ENCODE measurements around the gene MS4A6E. TPM values are rescaled to one million over a fixed set of nuclear protein-coding genes. Genes with fewer than 3 reads are reported as not detected.
A peak's percentile ranks its signal among the peaks of the same experiment; 100 is the strongest.
"Not testable (repeated sequence)": the region's sequence is repeated elsewhere in the genome, so short reads cannot be mapped to it uniquely, and the experiment has no call there.

MS4A6E gene
- 1 to 10 TPM in 1 of 4 donors, not detected in 3; 1.2 TPM for total RNA-seq
- under 1 TPM in 1 of 3 donors, not detected in 2; 0.23 TPM for polyA plus RNA-seq

GRCh38 chr11:60326955-60327354, at the start of gene MS4A6E:
Gene MS4A6E, plus strand, starts transcription at chr11:60327255. Its CDS starts 7,641 bp downstream, at chr11:60334896.
- Histone ChIP-seq H3K27ac (no peak within 1 kb of the TSS), H3K36me3 (no peaks in the 10 kb centered on the region), H3K4me3 (no peak within 1 kb of the TSS), H3K27me3 (no peaks in the 10 kb centered on the region), H3K9me3 (peaks cover 0 to 2% (median 0%) of the 10 kb centered on the region in 4 donors), H3K4me1 (no peaks in the 10 kb centered on the region)
- 0 to 75% methylated on average over 1 of the region's 1 CpG for WGBS, 2 donors
- DNase-seq, result no peak
- intact Hi-C loops (cut with DNase I), result no loop called here
- no peak for TF ChIP-seq POLR2AphosphoS5 (IDR thresholded peaks at IDR 0.05)
- TF ChIP-seq EP300 (IDR thresholded peaks at IDR 0.05), result no peak
- no peak for TF ChIP-seq CTCF (IDR thresholded peaks at IDR 0.05)

- DNase-seq, result no peak
- no peak for TF ChIP-seq CTCF (IDR thresholded peaks at IDR 0.05)
- TF ChIP-seq POLR2AphosphoS5 (IDR thresholded peaks at IDR 0.05), result peak in 3 of 4 donors; percentile 30 to 48 (median 35)
- no peak for TF ChIP-seq POLR2A (IDR thresholded peaks at IDR 0.05)
- TF ChIP-seq EP300 (IDR thresholded peaks at IDR 0.05), result no peak
- H3K36me3 ChIP-seq, result no peaks in the 10 kb centered on the region
- peak within 1 kb of the TSS in 3 of 4 donors; percentile 0 to 31 (median 31) for H3K4me3 ChIP-seq
- no peaks in the 10 kb centered on the region for H3K27me3 ChIP-seq
- no peaks in the 10 kb centered on the region for H3K4me1 ChIP-seq
- H3K27ac ChIP-seq, result peak within 1 kb of the TSS in 3 of 4 donors; percentile 14 to 55 (median 50)
- no peaks in the 10 kb centered on the region for H3K9me3 ChIP-seq
- intact Hi-C loops (cut with DNase I), result no loop called here
- 61 to 86% methylated on average over 3 of the region's 3 CpGs for WGBS, 2 donors
Observed at GRCh38 chr11:60280412-60280811, 46.6 kb upstream of the MS4A6E start, which contains the start of gene MS4A4A. Gene MS4A4A, plus strand, starts transcription at chr11:60280666. Its CDS starts 10 bp downstream, at chr11:60280676.

GRCh38 chr11:60281485-60281884, 45.6 kb upstream of the MS4A6E start:
- DNase-seq, result no peak
- intact Hi-C loops (cut with DNase I), result no loop called here
- Histone ChIP-seq H3K27ac (peak overlapping the region in 3 of 4 donors; percentile 14 to 55 (median 50)), H3K4me1 (no peaks in the 10 kb centered on the region), H3K4me3 (peak overlapping the region in 3 of 4 donors; percentile 0 to 31 (median 31)), H3K36me3 (no peaks in the 10 kb centered on the region), H3K27me3 (no peaks in the 10 kb centered on the region), H3K9me3 (no peaks in the 10 kb centered on the region)
- no peak for TF ChIP-seq POLR2A (IDR thresholded peaks at IDR 0.05)
- no peak for TF ChIP-seq CTCF (IDR thresholded peaks at IDR 0.05)
- TF ChIP-seq EP300 (IDR thresholded peaks at IDR 0.05), result no peak
- TF ChIP-seq POLR2AphosphoS5 (IDR thresholded peaks at IDR 0.05), result peak in 1 of 4 donors; percentile 10
- WGBS, 2 donors, result 54 to 57% methylated on average over 2 of the region's 2 CpGs

- Histone ChIP-seq H3K27ac (peak overlapping the region in 3 of 4 donors; percentile 10 to 55 (median 32)), H3K4me3 (peak overlapping the region in 3 of 4 donors; percentile 0 to 31 (median 7))
Observed at GRCh38 chr11:60282286-60282685, 44.8 kb upstream of the MS4A6E start.

GRCh38 chr11:60285411-60286126, 41.5 kb upstream of the MS4A6E start:
- H3K9me3 ChIP-seq; H3K4me3 ChIP-seq; H3K27me3 ChIP-seq; intact Hi-C loops (cut with DNase I); H3K36me3 ChIP-seq; H3K4me1 ChIP-seq; DNase-seq: not testable (repeated sequence)
- peak overlapping the region in 1 of 4 donors; percentile 1 for H3K27ac ChIP-seq
- 61 to 62% methylated on average over 7 of the region's 7 CpGs for WGBS, 2 donors

More at GRCh38 chr11:60282286-60282685, 44.8 kb upstream of the MS4A6E start:
- no peaks in the 10 kb centered on the region for H3K27me3 ChIP-seq
- H3K9me3 ChIP-seq, result no peaks in the 10 kb centered on the region
- 86 to 87% methylated on average over 2 of the region's 2 CpGs for WGBS, 2 donors
- intact Hi-C loops (cut with DNase I), result no loop called here
- H3K4me1 ChIP-seq, result no peaks in the 10 kb centered on the region
- no peak for DNase-seq
- TF ChIP-seq POLR2A (IDR thresholded peaks at IDR 0.05) (no peak), EP300 (IDR thresholded peaks at IDR 0.05) (no peak), POLR2AphosphoS5 (IDR thresholded peaks at IDR 0.05) (no peak)
- H3K36me3 ChIP-seq, result no peaks in the 10 kb centered on the region
